Peyer's patch (tissue), 4 donors: ENCODE results near the gene MYO1B.

Experiments
- CTCF ChIP-seq, 6 experiments: fragments of 450-650 bp in 4 of 6; fragments of 200-600 bp in 2 of 6; sonication (generic) in 1 of 6; IDR thresholded peaks; one replicate each; pipeline ENCODE4 v1.5.1; 2017 to 2019; ENCODE audit warnings: antibody characterized with exemption in 6 of 6, mild to moderate bottlenecking in 3 of 6, moderate library complexity in 1 of 6
- POLR2A ChIP-seq, 2 donors: fragments of 450-650 bp; IDR thresholded peaks; one replicate each; pipeline ENCODE4 v1.5.1; 2017; ENCODE audit warnings: antibody characterized with exemption in 2 of 2, mild to moderate bottlenecking in 2 of 2, moderate library complexity in 2 of 2

GRCh38 chr2:191291471-191291870 lies 46.3 kb downstream of the MYO1B start:
- TF ChIP-seq CTCF (IDR thresholded peaks at IDR 0.05) (no peak), POLR2A (IDR thresholded peaks at IDR 0.05) (no peak)
